Upper lobe of left lung (tissue), 6 donors: ENCODE results near the gene ACTL7B. TPM values are rescaled to one million over a fixed set of nuclear protein-coding genes. Genes with fewer than 3 reads are reported as not detected.

Experiments used
- ATAC-seq, 2 donors: fragments of 200-7000 bp; cut with Tn5 transposase; one replicate each; pipeline ENCODE4 v1.9.1; 2022; ENCODE audit warnings: mild to moderate bottlenecking in 2 of 2, moderate library complexity in 2 of 2; ENCODE audit not compliant: low FRiP score in 2 of 2
- DNase-seq, 2 donors: peaks; one replicate each; pipeline ENCODE4 v3.0.0-alpha.2; 2019 to 2020
- H3K27ac ChIP-seq, 4 donors: fragments of 200-600 bp; sonication (generic); one replicate each; pipeline ENCODE4 v1.5.1; 2016 to 2019
- H3K27me3 ChIP-seq, 4 donors: fragments of 200-600 bp; sonication (generic); one replicate each; pipeline ENCODE4 v1.5.1; 2017 to 2019
- H3K36me3 ChIP-seq, 4 donors: fragments of 200-600 bp; sonication (generic); one replicate each; pipeline ENCODE4 v1.5.1; 2016 to 2019
- H3K4me1 ChIP-seq, 4 donors: fragments of 200-600 bp; sonication (generic); one replicate each; pipeline ENCODE4 v1.5.1; 2018 to 2019
- H3K4me3 ChIP-seq, 4 donors: fragments of 200-600 bp; sonication (generic); one replicate each; pipeline ENCODE4 v1.5.1; 2017 to 2019; ENCODE audit warnings: mild to moderate bottlenecking in 2 of 4, moderate library complexity in 1 of 4
- H3K9me3 ChIP-seq, 4 donors: fragments of 200-600 bp; sonication (generic); one replicate each; pipeline ENCODE4 v1.5.1; 2018 to 2019
- CTCF ChIP-seq, 6 experiments: fragments of 450-650 bp in 4 of 6; fragments of 200-600 bp in 2 of 6; sonication (generic) in 2 of 6; IDR thresholded peaks; one replicate each; pipeline ENCODE4 v1.5.1; 2016 to 2019; ENCODE audit warnings: antibody characterized with exemption in 6 of 6
- EP300 ChIP-seq, 4 donors: sonication (generic); formaldehyde crosslinking; IDR thresholded peaks; one replicate each; pipeline ENCODE4 v1.5.1; 2017; ENCODE audit warnings: antibody characterized with exemption in 4 of 4, control low read depth in 2 of 4
- POLR2A ChIP-seq, 4 donors: fragments of 450-650 bp; IDR thresholded peaks; one replicate each; pipeline ENCODE4 v1.5.1; 2016 to 2017; ENCODE audit warnings: antibody characterized with exemption in 4 of 4, mild to moderate bottlenecking in 2 of 4
- POLR2AphosphoS5 ChIP-seq, 2 donors: sonication (generic); formaldehyde crosslinking; IDR thresholded peaks; one replicate each; pipeline ENCODE4 v1.5.1; 2017; ENCODE audit warnings: antibody characterized with exemption in 2 of 2
- WGBS, 2 donors: methylation state at CpG; one replicate each; pipeline ENCODE4 v1.1.5; 2017 to 2018; 5-methylcytosine and 5-hydroxymethylcytosine counted together
- total RNA-seq, 6 donors: library from RNA; depleted of rRNA in 4 of 6; stranded (reverse); fragments of >200 nt in 4 of 6; gene quantifications; one replicate each; pipeline versions ENCODE4 v1.1.0 to v1.2.1, GENCODE V29; 2016 to 2021
- donor health status: DM: no; HTN: no; CAD: no; lungs with moderate emphysema.
- donor health status: DM: no; HTN: yes; CAD: no; lungs with severe emphysema.

ACTL7B gene
- total RNA-seq, 6 donors from 2014 or later: 0.30 TPM; not detected in 5

GRCh38 chr9:108885643-108886348 lies 30.0 kb upstream of the ACTL7B start:
- Histone ChIP-seq H3K9me3 (no peaks in the 10 kb centered on the region), H3K36me3 (peaks cover 5 to 64% (median 18%) of the 10 kb centered on the region in 4 donors), H3K27me3 (no peaks in the 10 kb centered on the region), H3K27ac (no peak overlapping the region), H3K4me3 (no peak overlapping the region), H3K4me1 (peaks cover 0 to 8% (median 3%) of the 10 kb centered on the region in 4 donors)
- TF ChIP-seq CTCF (IDR thresholded peaks at IDR 0.05): no peak
- TF ChIP-seq EP300 (IDR thresholded peaks at IDR 0.05): no peak
- no peak for TF ChIP-seq POLR2AphosphoS5 (IDR thresholded peaks at IDR 0.05)
- TF ChIP-seq POLR2A (IDR thresholded peaks at IDR 0.05): no peak
- peak in 1 of 2 donors; percentile 42 for ATAC-seq
- peak in 1 of 2 donors; percentile 27 for DNase-seq
- WGBS, 2 donors: 63 to 67% methylated on average over 1 of the region's 1 CpG

- TF ChIP-seq EP300 (IDR thresholded peaks at IDR 0.05): no peak
- TF ChIP-seq CTCF (IDR thresholded peaks at IDR 0.05): no peak
- no peak for TF ChIP-seq POLR2AphosphoS5 (IDR thresholded peaks at IDR 0.05)
- TF ChIP-seq POLR2A (IDR thresholded peaks at IDR 0.05): no peak
Measured at GRCh38 chr9:108884701-108885100, 28.9 kb upstream of the ACTL7B start.

DNA sequence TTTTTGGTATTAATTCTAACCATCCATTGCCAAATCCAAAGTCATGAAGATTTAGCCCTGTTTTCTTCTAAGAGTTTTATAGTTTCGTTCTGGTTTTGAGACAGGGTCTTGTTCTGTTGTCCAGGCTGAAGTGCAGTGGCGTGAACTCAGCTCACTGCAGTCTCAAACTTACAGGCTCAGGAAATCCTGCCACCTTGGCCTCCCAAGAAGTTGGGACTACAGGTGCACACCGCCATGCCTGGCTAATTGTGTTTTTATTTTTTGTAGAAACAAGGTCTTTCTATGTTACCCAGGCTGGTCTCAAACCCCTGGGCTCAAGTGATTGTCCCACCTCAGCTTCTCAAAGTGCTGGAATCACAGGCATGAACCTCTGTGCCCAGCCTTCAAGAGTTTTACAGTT lies 27.3 kb upstream of the ACTL7B start:
- no peak for TF ChIP-seq EP300 (IDR thresholded peaks at IDR 0.05)
- no peaks in the 10 kb centered on the region for H3K9me3 ChIP-seq
- peaks cover 0 to 8% (median 3%) of the 10 kb centered on the region in 4 donors for H3K4me1 ChIP-seq
- no peaks in the 10 kb centered on the region for H3K27me3 ChIP-seq
- H3K4me3 ChIP-seq: no peak overlapping the region
- ATAC-seq (no peak), DNase-seq (no peak)
- H3K27ac ChIP-seq: no peak overlapping the region
- WGBS, 2 donors: 95 to 99% methylated on average over 3 of the region's 3 CpGs
- peaks cover 7 to 64% (median 25%) of the 10 kb centered on the region in 4 donors for H3K36me3 ChIP-seq

More at GRCh38 chr9:108884701-108885100, 28.9 kb upstream of the ACTL7B start:
- H3K27me3 ChIP-seq: no peaks in the 10 kb centered on the region
- no peaks in the 10 kb centered on the region for H3K9me3 ChIP-seq
- peaks cover 0 to 8% (median 3%) of the 10 kb centered on the region in 4 donors for H3K4me1 ChIP-seq
- H3K27ac ChIP-seq: no peak overlapping the region
- no peak overlapping the region for H3K4me3 ChIP-seq
- DNase-seq: no peak
- no peak for ATAC-seq
- 76 to 86% methylated on average over 3 of the region's 3 CpGs for WGBS, 2 donors
- H3K36me3 ChIP-seq: peaks cover 3 to 64% (median 14%) of the 10 kb centered on the region in 4 donors

- Histone ChIP-seq H3K36me3 (peaks cover 13 to 64% (median 30%) of the 10 kb centered on the region in 4 donors), H3K9me3 (no peaks in the 10 kb centered on the region), H3K4me1 (peaks cover 0 to 8% (median 3%) of the 10 kb centered on the region in 4 donors), H3K27ac (no peak overlapping the region), H3K27me3 (no peaks in the 10 kb centered on the region), H3K4me3 (no peak overlapping the region)
- 96 to 99% methylated on average over 6 of the region's 6 CpGs for WGBS, 2 donors
- ATAC-seq (no peak), DNase-seq (no peak)
- no peak for TF ChIP-seq POLR2A (IDR thresholded peaks at IDR 0.05)
- no peak for TF ChIP-seq POLR2AphosphoS5 (IDR thresholded peaks at IDR 0.05)
- TF ChIP-seq CTCF (IDR thresholded peaks at IDR 0.05): no peak
Measured at GRCh38 chr9:108882052-108882888, 26.5 kb upstream of the ACTL7B start.

- Histone ChIP-seq H3K36me3 (peaks cover 13 to 73% (median 42%) of the 10 kb centered on the region in 4 donors), H3K27ac (no peak overlapping the region), H3K4me3 (no peak overlapping the region), H3K27me3 (no peaks in the 10 kb centered on the region), H3K4me1 (peaks cover 0 to 3% (median 1%) of the 10 kb centered on the region in 4 donors), H3K9me3 (no peaks in the 10 kb centered on the region)
- TF ChIP-seq POLR2A (IDR thresholded peaks at IDR 0.05) (no peak), CTCF (IDR thresholded peaks at IDR 0.05) (no peak), EP300 (IDR thresholded peaks at IDR 0.05) (no peak), POLR2AphosphoS5 (IDR thresholded peaks at IDR 0.05) (no peak)
- DNase-seq (no peak), ATAC-seq (no peak)
- 76 to 85% methylated on average over 3 of the region's 3 CpGs for WGBS, 2 donors
Measured at GRCh38 chr9:108880738-108881316, 25.0 kb upstream of the ACTL7B start.
